Gastroesophageal sphincter (tissue), 3 donors: ENCODE measurements around the gene STARD13.
A peak's percentile ranks its signal among the peaks of the same experiment; 100 is the strongest.

Experiments used
- EP300 ChIP-seq: sonication (generic); formaldehyde crosslinking; IDR thresholded peaks from one replicate; pipeline ENCODE4 v1.6.1; 2017; ENCODE audit warnings: antibody characterized with exemption, mild to moderate bottlenecking
- POLR2A ChIP-seq, 2 donors: fragments of 450-650 bp; IDR thresholded peaks; one replicate each; pipeline ENCODE4 v1.6.1; 2017; ENCODE audit warnings: antibody characterized with exemption in 2 of 2, mild to moderate bottlenecking in 2 of 2, moderate library complexity in 1 of 2
- POLR2AphosphoS5 ChIP-seq: sonication (generic); formaldehyde crosslinking; IDR thresholded peaks from one replicate; pipeline ENCODE4 v1.6.1; 2017; ENCODE audit warnings: antibody characterized with exemption
- TF ChIP-seq, protein P1 (sequence below), 4 experiments: fragments of 200-600 bp in 2 of 4; fragments of 450-650 bp in 2 of 4; sonication (generic) in 1 of 4; IDR thresholded peaks; one replicate each; pipeline ENCODE4 v1.5.1; 2017 to 2019; ENCODE audit warnings: antibody characterized with exemption in 4 of 4, mild to moderate bottlenecking in 2 of 4, moderate library complexity in 2 of 4

- TF ChIP-seq POLR2A (IDR thresholded peaks at IDR 0.05) (no peak), EP300 (no peak), POLR2AphosphoS5 (peak; percentile 14)
- TF ChIP-seq, protein P1, sequence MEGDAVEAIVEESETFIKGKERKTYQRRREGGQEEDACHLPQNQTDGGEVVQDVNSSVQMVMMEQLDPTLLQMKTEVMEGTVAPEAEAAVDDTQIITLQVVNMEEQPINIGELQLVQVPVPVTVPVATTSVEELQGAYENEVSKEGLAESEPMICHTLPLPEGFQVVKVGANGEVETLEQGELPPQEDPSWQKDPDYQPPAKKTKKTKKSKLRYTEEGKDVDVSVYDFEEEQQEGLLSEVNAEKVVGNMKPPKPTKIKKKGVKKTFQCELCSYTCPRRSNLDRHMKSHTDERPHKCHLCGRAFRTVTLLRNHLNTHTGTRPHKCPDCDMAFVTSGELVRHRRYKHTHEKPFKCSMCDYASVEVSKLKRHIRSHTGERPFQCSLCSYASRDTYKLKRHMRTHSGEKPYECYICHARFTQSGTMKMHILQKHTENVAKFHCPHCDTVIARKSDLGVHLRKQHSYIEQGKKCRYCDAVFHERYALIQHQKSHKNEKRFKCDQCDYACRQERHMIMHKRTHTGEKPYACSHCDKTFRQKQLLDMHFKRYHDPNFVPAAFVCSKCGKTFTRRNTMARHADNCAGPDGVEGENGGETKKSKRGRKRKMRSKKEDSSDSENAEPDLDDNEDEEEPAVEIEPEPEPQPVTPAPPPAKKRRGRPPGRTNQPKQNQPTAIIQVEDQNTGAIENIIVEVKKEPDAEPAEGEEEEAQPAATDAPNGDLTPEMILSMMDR (IDR thresholded peaks at IDR 0.05) = no peak
Measured at GRCh38 chr13:33277946-33278345, 7.6 kb downstream of the STARD13 start.
